NOMO-1 treated with dmso at 0.1 percent for 144 hours (cell line): ENCODE data around the gene SGCA.

Source experiments
- DNase-seq: peaks from one replicate; lab custom pipeline; 2025; ENCODE audit not compliant: unreplicated experiment; lab: John Stamatoyannopoulos, UW

Gene SGCA

DNA sequence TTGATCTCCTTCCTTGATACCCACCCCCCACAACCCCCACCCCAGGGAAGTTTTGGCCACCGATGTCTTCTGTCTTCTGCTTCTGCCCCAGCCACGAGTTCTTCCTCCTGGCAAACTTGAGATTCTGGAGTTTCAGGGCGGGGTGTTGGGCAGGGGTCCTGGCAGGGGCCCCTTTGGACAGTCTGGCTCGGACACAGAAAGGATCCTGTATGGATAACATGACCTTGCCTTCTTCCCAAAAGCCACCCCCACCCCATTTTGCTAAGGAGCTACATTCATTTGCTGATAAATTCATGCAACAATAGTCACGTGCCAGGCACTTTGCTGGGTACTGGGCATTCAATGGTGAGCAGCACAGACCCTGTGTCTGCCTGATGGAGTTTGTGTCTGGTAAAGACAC, 41.5 kb downstream of the SGCA start:
- DNase-seq, result no peak

DNA sequence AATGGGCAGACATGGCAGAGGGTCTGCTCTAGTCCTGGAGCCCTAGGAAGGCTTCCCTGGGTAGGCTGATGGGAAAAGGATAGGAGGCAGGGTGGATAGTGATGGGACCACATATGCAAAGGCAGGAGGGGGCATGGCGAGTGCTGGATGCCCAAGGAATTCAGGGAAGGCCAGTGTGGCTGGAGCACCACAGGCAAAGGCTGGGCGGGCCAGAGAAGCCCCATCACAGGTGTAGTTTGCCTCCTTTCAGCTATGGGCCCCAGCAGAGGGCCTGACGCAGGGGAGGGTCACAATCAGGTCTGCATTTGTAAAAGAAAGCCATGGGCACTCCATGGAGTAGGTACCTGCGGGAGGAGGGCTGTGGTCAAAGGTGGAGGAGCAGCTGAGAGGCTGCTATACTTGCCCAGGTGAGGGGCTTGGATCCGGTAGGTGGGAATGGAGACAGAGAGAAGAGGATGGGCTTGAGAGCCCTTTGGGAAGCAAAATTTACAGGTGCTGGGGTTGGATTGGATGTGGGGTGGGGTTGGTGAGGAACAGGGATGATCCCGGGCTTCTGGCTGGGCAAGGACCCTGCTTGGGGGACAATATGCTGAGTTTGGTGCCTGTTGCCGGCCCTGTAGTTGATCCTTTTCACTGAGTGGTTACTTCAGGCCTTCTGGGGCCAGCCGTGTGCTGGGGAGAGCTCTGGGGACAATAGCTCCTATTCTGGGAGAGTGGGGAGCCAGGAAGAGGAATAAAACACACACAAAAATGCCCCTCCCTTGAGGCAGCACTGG, 42.2 kb downstream of the SGCA start:
- DNase-seq, result no peak

DNA sequence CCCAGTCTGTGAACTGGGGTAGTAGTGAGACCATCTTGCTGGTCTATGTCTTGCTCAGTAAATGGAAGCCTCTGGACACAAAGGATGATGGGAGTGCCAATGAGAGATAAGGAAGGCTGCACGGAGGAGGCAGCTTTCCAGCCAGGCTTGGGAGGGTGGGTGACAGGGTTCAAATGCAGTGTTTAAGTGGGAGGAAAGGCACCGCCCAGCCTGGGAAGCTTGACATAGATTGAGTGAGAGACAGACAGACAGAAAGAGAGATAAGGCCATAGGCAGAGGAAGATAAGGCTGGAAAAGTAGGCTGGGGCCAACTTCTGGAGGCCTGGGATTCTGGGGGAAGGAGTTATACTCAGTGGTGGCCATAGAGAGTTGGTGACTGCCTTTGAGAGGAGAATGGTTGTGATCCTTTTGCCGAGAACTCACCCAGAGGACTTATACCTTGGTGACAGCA, 42.8 kb downstream of the SGCA start:
- no peak for DNase-seq

DNA sequence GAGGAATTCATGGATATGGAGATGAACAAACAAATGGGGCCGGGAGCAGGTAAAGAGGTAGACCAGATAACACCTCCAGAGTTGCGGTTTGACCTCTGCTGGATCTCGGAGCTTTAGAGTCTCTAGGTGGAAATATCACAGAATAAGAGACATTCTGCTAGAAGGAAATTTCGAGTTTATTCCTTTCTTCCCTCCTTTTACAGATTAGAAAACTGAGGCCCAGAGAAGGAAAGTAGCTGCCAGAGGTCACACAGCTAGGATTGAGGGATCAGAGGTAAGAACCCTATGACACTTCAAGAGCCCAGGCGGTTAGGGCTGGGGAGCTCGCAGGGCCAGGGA, 43.3 kb downstream of the SGCA start:
- DNase-seq, result no peak

DNA sequence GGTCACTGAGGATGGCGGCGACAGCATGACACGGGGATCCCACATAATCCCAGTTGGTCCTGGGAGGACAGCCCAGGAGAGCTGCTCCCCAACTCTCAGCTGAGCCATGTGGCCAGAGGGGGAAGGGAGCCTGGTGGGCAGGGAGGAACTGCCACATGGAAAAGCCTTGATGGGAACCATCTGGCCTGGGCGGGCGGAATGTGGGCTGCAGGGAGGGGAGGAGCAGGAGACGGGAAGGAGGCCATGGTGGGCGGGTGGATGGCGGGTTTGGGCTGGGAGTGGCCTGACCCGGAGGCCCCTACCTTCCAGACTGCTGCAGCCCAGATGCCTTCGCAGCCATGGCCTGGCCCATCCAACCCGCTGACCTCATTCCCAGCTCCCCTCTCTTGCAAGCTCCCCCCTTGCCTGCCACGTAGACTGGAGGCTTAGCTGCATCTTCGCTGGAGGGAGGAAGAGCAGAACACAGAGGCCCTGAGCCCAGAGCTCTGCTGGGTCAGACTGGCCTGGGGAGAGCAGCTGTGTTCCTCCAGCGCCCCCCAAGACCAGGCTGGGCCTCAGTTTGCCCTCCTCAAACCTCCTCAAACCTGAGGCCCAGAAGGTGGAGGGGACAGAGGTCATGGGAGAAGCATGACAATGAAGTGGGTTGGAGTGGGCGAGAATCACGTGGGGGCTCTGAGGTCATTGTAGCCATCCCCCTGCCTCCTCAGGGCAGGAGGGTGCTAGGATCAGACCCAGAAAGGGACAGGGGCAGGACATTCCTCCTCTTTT, 43.9 kb downstream of the SGCA start:
- DNase-seq, result no peak

DNA sequence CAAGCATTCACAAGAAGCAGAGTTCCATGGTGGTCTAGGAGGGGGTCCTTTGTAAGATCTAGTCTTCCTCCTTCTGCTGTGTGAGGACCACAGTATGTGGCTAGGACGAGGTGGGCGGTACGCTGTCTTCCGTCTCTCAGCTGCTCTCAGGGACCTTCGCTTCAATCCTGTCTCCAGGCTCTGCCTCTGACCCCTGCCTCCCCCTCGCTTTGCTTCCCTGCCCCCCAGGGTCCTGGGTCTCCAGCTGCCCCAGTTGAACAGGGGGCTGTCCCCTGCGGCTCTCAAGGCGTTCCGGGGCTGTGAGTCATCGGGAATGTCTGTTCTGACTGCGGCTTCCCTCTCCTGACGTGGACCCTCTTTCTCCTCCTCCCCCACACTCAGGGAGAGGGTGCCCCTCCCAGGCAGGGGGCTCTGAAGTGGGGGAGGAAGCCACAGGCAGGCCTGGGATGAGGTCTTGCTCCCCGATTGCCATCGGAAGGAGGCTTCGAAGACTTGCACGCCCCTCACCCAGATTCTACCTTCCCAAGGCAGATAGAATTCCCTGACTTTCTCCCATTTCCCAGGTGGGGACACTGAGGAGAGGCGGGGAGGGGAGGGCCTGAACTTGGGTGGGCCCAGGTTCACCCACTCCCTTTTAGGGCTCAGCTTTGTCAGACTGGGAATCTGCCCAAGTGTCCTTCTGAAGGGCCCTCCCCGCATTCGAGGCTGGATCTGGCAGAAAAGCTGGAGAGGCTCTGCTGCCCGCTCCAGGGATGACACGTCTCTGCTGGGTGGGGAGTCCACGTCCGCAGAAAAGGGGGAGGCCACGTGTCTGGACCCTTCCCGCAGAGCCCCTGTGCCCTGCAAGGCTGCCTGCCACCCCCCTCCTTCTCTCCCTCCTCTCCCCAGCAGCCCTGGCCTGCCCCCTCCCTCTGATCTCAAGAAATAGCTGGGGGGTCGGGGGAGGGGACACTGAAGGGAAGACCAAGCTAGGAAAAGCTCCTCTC, 44.7 kb downstream of the SGCA start:
- no peak for DNase-seq

DNA sequence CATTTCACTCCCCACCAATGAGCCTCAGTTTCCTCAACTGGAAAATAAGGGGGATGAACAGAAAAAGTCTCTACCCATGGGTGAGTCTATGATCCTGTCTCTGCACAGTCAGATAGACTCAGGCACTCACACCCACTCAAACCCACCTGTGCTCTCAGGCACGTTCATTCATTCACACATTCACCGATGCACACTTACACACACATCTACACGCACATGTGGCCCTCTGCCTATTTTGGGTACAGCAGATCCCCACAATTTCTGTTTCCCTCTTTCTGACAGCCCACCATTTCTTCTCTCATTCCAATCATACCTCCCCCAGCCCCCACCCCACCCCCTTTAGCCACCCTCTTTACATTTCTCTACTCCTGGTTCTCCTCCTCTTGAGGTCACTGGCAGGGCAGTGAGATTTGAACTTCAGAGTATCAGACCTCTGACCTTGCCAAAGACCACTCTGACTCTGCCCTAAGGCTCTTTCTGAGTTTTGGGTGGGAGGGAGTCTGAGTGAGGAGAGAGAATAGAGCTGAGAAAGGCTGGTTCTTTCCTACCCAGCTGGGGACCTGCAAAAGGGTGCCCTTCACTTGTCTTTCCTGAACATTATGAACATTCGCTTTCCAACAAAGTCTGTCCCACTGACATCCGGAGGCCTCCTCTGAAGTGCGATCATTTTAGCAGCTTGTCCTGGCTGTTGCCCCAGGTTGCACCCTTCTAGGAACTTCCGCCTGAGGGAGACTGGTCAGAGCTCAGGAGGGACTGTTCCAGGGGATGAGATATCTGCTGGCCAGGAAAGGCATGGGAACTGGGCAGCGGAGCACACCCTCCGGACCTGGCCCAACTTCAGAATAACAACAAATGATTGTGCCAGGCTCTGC, 45.7 kb downstream of the SGCA start:
- DNase-seq, result no peak

DNA sequence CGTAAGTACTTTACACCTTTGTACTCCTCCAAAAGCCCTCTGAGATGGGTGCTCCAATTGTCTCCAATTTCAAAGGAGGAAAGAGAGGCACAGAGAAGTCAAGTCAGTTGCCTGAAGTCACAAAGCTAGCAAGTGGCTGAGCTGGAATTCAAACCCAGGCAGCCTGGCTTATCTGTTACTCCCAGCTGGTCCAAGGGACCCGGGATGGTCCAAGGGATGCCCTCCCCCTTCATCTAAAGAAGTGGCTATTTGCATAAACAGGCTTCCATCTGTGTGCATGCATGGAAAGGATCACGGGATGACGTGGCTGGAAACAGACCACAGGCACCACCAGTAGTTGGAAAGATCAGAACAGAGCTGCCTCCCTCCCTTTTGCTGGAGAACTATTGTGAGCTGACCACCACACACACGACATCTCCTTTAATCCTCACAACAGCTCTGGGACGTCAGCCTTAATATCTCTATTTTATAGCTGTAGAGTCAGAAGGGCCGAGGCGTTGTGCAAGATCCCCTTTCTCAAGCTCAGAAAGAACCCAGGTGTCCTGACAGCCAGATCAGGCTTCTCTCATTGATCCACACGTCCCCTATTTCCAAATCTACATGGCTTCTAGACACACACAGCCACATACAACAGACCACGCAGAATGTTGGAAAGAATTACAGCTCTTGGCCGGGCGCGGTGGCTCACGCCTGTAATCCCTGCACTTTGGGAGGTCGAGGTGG, 46.5 kb downstream of the SGCA start:
- peak; percentile 18 for DNase-seq

DNA sequence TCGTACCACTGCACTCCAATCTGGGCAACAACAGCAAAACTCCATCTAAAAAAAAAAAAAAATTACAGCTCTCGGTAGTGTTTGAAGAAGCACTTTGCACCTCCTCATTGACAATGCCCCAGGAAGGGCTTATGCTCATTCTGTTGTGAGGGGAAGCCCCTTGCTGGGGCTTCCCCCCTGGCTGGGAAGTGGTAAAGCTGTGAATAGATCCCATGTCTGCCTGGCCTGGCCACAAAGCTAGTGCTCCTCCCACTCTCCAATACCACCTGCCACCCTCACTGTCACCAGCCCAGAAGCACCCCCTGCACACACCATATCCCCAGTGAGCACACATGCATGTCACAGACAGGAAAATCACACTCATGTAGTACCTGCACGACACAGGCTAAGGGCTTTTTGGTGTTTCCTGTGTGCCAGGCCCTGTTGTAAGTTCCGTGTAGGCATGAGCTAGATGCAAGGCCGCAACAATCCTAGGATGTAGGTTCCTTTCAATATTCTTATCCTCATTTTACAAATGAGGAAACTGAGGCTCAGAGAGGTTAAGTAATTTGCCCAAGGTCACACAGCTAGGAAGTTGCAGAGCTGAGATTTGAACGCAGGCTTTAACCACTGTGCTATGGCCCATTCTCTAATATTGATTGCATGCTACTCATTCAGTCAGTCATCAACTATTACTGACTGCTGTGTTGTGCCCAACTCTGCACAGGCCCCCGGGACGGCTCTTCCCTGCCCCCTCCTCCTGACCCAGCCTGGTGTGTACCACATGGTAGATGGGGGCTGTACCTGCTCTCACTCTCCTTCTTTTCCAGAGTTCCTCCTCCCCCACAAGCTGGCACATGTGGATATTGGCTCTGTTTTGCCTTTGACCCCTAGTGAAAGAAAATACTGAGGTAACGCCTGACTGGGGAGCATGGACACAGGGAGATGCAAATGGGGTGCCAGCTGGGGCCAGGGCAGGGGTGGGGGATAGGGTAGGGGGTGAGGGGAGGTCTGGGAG, 47.5 kb downstream of the SGCA start:
- DNase-seq, result peak; percentile 3

DNA sequence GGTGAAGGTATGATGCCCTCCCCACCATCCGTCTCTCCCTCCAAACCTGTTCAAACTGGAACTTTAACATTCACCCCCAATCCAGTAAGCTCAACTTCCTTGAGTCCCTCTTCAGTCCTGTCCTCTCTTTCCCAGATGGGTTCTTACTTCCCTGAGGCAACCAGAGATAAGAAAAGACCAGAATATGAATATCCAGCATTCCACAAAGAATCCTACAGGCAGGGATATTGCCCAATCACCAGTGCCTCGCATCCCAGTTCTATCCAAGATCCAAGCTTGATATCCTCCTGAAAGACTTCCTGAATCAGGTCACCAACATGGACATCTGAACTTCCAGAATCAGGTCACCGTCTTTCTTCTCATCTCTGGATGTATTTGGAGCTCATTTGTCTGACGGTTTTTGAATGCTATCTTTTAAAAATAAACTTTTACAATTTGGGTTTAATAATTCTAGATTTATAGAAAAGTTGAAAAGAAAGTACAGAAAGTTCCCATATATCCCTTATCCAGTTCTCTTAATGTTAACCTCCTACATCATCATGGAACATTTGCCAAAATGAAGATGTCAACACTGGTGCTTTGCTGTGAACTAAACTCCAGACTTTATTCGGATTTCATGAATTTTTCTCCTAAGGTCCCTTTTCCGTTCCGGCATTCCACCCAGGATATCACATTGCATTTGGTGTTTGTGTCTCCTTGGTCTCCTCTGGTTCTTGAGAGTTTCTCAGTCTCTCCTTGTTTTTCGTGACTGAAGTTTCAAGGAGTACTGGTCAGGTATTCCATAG, 49.4 kb downstream of the SGCA start:
- DNase-seq, result no peak

DNA sequence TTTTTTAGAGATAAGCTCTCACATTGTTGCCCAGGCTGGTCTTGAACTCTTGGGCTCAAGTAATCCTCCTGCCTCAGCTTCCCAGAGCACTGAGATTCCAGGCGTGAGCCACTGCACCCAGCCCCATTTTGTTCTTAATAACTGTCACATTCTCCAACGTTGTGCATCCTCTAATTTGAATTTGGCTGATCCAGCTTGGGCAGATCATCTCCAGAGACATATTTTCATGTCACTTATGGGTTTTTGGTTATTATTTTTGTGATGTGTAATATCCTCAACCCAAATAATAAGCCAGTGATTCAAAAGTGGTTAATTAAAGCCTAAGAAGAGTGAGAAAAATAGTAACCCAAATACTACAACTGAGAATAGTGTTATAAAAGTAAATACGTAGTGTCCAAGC, 51.8 kb downstream of the SGCA start:
- DNase-seq, result no peak

DNA sequence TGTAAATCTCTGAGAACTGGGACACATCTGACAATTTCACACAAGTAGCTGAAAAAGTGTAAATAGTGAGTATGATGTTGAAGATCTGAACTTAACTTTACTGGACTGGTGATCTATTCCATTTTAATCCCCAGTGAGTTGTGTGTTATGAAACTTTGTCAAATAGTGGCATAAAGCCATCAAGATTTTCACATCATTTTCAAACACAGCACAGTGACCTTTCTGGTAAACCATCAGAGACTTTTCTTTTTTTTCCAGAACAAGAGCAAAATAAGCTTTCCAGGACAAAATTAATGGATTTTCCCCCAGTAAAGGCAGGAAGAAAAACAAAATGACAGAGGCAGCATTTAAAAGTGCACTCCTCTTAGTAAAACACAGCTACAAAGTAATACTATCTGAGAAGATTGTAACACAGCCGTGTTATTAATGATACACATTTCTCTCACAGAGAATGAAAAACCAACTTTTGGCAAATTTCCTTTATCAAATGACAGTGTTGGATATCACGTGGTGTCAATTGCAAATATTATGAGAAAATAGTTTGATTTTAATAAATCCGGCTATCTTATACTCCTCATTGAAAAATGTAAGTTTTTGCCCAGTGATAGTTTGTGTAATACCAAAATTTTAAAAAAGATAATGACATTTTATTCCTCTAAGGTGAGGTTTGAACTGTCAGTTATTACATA, 52.4 kb downstream of the SGCA start:
- no peak for DNase-seq

DNA sequence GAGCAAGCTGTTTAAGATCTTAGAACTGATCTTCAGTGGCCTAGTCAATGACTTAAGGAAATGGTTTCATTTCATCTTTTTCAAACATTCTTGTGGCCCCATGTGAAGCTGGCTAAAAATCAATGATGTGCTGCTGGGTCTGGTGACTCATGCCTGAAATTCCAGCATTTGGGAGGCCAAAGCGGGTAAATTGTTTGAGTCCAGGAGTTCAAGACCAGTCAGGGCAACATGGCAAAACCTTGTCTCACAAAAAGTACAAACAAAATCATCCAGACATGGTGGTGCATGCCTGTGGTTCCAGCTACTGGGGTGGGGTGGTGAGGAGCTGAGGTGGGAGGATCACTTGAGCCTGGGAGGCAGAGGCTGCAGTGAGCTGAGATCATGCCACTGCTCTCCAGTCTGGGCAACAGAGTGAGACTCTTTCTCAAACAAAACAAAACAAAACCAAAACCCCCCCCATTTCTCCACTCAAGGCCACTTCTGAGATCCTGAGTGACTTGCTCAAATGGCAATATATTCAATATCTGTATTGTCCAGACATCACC, 53.0 kb downstream of the SGCA start:
- no peak for DNase-seq

DNA sequence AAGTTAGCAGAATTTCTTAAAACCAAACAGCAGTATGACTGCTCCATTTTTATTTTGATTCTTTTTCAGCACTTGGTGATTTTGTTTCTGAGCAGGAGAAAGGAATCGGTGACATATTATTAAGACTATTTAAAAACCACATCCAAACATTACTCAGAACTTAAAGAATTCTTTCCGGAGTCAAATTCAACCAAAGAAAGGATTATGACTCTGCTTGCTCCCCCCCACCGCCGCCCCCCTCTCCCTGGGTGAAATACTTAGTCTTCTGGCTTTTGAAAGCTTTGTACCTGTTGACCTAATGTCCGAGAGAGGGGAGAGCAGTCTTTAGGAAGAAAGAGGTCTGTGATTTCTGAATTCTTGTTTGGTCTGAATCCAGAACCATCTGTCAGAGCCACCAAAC, 53.5 kb downstream of the SGCA start:
- DNase-seq, result no peak

DNA sequence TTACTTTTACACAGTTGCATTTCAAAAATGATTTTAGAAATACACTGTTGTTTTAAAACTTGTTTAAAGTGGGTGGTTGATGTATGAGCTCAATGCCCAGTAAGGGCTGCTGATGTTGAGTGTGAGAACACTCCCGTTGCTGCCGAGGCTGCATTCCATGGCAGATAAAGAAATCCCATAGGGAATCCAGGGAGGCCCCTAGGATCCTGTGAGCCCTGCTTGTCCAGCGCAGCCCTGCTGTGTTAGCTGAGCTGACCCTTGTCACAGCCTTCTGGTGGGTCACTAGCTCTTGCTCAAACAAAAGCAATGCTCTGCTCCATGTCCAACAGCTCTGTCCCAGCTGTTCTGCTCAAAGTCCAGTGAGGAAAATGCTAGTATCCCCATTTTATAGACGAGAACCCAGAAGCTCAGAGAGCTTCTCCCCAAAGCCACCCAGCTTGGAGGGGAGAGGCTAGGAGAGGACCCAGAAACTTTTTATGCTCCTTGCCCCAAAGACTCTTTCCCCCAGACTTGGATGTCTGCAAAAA, 54.2 kb downstream of the SGCA start:
- DNase-seq, result no peak

DNA sequence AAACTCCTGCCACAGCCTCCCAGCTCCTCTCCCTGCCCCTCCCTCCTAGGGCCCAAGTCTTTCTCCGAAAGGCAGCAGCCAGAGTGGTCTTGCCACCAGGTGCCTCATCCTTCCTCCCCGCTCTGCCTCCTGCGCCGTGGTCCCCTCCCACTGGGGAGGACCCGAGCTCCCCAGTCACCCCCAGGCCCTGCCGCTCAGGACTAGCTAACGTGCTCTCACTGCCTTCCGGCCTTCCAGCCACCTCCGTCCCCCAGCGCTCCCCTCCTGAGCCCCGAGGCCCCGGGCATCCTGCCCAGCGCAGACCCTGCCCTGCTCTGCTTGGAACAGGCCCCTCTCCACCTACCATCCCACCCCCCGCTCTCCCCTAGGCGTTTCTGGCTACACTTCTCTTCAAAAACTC, 55.0 kb downstream of the SGCA start:
- no peak for DNase-seq
